ENCODE results near the gene IPO4. TPM values are rescaled to one million over a fixed set of nuclear protein-coding genes. Genes with fewer than 3 reads are reported as not detected.
"Not testable (repeated sequence)": the region's sequence is repeated elsewhere in the genome, so short reads cannot be mapped to it uniquely, and the experiment has no call there.

Gene IPO4
- total RNA-seq, 2 donors from 2014 or later: 56.3 to 67.4 TPM

- Histone ChIP-seq H3K4me3 (ENCODE audit: low read length) (no peak overlapping the region), H3K27me3 (ENCODE audit: control insufficient read depth, insufficient read depth, low read length, poor library complexity, severe bottlenecking) (no peaks in the 10 kb centered on the region), H3K36me3 (ENCODE audit: control insufficient read depth, insufficient read depth, low read length) (peaks cover 33% of the 10 kb centered on the region), H3K9me3 (ENCODE audit: control insufficient read depth, low read length) (no peaks in the 10 kb centered on the region), H3K4me1 (ENCODE audit: control insufficient read depth, insufficient read depth, low read length) (no peaks in the 10 kb centered on the region), H3K9ac (ENCODE audit: extremely low read depth, low read length, poor library complexity, severe bottlenecking) (no peak overlapping the region), H3K27ac (ENCODE audit: low read depth, low read length) (no peak overlapping the region)
- Mint-ChIP-seq H3K27me3 (ENCODE audit: insufficient read depth) (no peaks in the 10 kb centered on the region), H3K9me3 (no peaks in the 10 kb centered on the region), H3K27ac (no peak overlapping the region), H3K4me3 (no peak overlapping the region), H3K4me1 (peaks cover 7% of the 10 kb centered on the region), H3K36me3 (ENCODE audit: low read depth) (peaks cover 26% of the 10 kb centered on the region)
- TF ChIP-seq CTCF (conservative IDR thresholded peaks at IDR 0.05): no peak
- 100% methylated on average over 1 of the region's 1 CpG; no CpG with 5 or more reads in 1 of the 2 experiments for WGBS, 2 experiments (ENCODE audit: insufficient coverage in 1 of 2, insufficient read length in 1 of 2)
- DNase-seq: no peak
Measured at GRCh38 chr14:24226473-24226872, 37.9 kb upstream of the IPO4 start.

GRCh38 chr14:24224618-24225071 lies 36.0 kb upstream of the IPO4 start:
- no peak overlapping the region for H3K4me3 Mint-ChIP-seq
- Histone ChIP-seq H3K4me3 (ENCODE audit: low read length) (no peak overlapping the region), H3K36me3 (ENCODE audit: control insufficient read depth, insufficient read depth, low read length) (peaks cover 31% of the 10 kb centered on the region), H3K9ac (ENCODE audit: extremely low read depth, low read length, poor library complexity, severe bottlenecking) (no peak overlapping the region), H3K4me1 (ENCODE audit: control insufficient read depth, insufficient read depth, low read length) (no peaks in the 10 kb centered on the region), H3K9me3 (ENCODE audit: control insufficient read depth, low read length) (no peaks in the 10 kb centered on the region), H3K27ac (ENCODE audit: low read depth, low read length) (no peak overlapping the region), H3K27me3 (ENCODE audit: control insufficient read depth, insufficient read depth, low read length, poor library complexity, severe bottlenecking) (no peaks in the 10 kb centered on the region)
- 91 to 96% methylated on average over 7 of the region's 7 CpGs for WGBS, 2 experiments (ENCODE audit: insufficient coverage in 1 of 2, insufficient read length in 1 of 2)
- no peak overlapping the region for H3K27ac Mint-ChIP-seq
- H3K27me3 Mint-ChIP-seq (ENCODE audit: insufficient read depth): no peaks in the 10 kb centered on the region
- no peak for TF ChIP-seq CTCF (conservative IDR thresholded peaks at IDR 0.05)
- no peak for DNase-seq
- peaks cover 26% of the 10 kb centered on the region for H3K36me3 Mint-ChIP-seq (ENCODE audit: low read depth)
- no peaks in the 10 kb centered on the region for H3K9me3 Mint-ChIP-seq
- H3K4me1 Mint-ChIP-seq: no peaks in the 10 kb centered on the region

GRCh38 chr14:24222987-24223386 lies 34.4 kb upstream of the IPO4 start:
- H3K4me3 Mint-ChIP-seq; H3K4me3 ChIP-seq (ENCODE audit: low read length); H3K4me1 Mint-ChIP-seq; H3K27me3 Mint-ChIP-seq (ENCODE audit: insufficient read depth); H3K9me3 Mint-ChIP-seq; H3K27ac ChIP-seq (ENCODE audit: low read depth, low read length); H3K9ac ChIP-seq (ENCODE audit: extremely low read depth, low read length, poor library complexity, severe bottlenecking); H3K4me1 ChIP-seq (ENCODE audit: control insufficient read depth, insufficient read depth, low read length); H3K9me3 ChIP-seq (ENCODE audit: control insufficient read depth, low read length); H3K27ac Mint-ChIP-seq; H3K27me3 ChIP-seq (ENCODE audit: control insufficient read depth, insufficient read depth, low read length, poor library complexity, severe bottlenecking); DNase-seq: not testable (repeated sequence)
- WGBS, 2 experiments (ENCODE audit: insufficient coverage in 1 of 2, insufficient read length in 1 of 2): 96% methylated on average over 4 of the region's 4 CpGs; no CpG with 5 or more reads in 1 of the 2 experiments
- H3K36me3 Mint-ChIP-seq (ENCODE audit: low read depth): peaks cover 20% of the 10 kb centered on the region
- H3K36me3 ChIP-seq (ENCODE audit: control insufficient read depth, insufficient read depth, low read length): peaks cover 26% of the 10 kb centered on the region

GRCh38 chr14:24219521-24219920 lies 30.9 kb upstream of the IPO4 start:
- Mint-ChIP-seq H3K4me1 (peaks cover 6% of the 10 kb centered on the region), H3K27ac (no peak overlapping the region), H3K36me3 (ENCODE audit: low read depth) (peaks cover 11% of the 10 kb centered on the region), H3K9me3 (no peaks in the 10 kb centered on the region), H3K27me3 (ENCODE audit: insufficient read depth) (no peaks in the 10 kb centered on the region), H3K4me3 (no peak overlapping the region)
- Histone ChIP-seq H3K27ac (ENCODE audit: low read depth, low read length) (no peak overlapping the region), H3K4me3 (ENCODE audit: low read length) (no peak overlapping the region), H3K36me3 (ENCODE audit: control insufficient read depth, insufficient read depth, low read length) (peaks cover 18% of the 10 kb centered on the region), H3K9ac (ENCODE audit: extremely low read depth, low read length, poor library complexity, severe bottlenecking) (no peak overlapping the region), H3K27me3 (ENCODE audit: control insufficient read depth, insufficient read depth, low read length, poor library complexity, severe bottlenecking) (no peaks in the 10 kb centered on the region), H3K4me1 (ENCODE audit: control insufficient read depth, insufficient read depth, low read length) (no peaks in the 10 kb centered on the region), H3K9me3 (ENCODE audit: control insufficient read depth, low read length) (no peaks in the 10 kb centered on the region)
- TF ChIP-seq CTCF (conservative IDR thresholded peaks at IDR 0.05): no peak
- DNase-seq: no peak
- WGBS, 2 experiments (ENCODE audit: insufficient coverage in 1 of 2, insufficient read length in 1 of 2): 62% methylated on average over 3 of the region's 3 CpGs; no CpG with 5 or more reads in 1 of the 2 experiments

All from endodermal cell (in vitro differentiated cells).